H1 (cell line): Measurements from ENCODE around the gene AFF4. TPM values are rescaled to one million over a fixed set of nuclear protein-coding genes. Genes with fewer than 3 reads are reported as not detected.

Experiments
- CTCF ChIA-PET: fragments of 300-600 bp; sonication (Branson Sonifier 250); formaldehyde crosslinking; loops from one replicate; lab custom pipeline; 2021; ENCODE audit not compliant: partially characterized antibody; lab: Charles Lee
- POLR2A ChIA-PET: fragments of 300-600 bp; sonication (Branson Sonifier 250); formaldehyde crosslinking; loops from one replicate; lab custom pipeline; 2021; ENCODE audit warnings: inconsistent platforms; ENCODE audit not compliant: partially characterized antibody; lab: Charles Lee
- DNase-seq, 2 experiments: peaks; one replicate each; pipeline versions ENCODE4 v3.0.0 to v3.0.0-alpha.2; 2010 to 2022; ENCODE audit warnings: low spot score in 2 of 2, low read depth in 1 of 2, mixed read lengths in 1 of 2
- FAIRE-seq: peaks from 2 replicates; lab custom pipeline; 2011; peaks lifted over from hg19 to GRCh38; lab: Jason Lieb, UNC
- H2AFZ ChIP-seq: 2 replicates; pipeline ENCODE4 v1.8.1; 2012; ENCODE audit warnings: low read length, inconsistent platforms
- H2AK5ac ChIP-seq: 2 replicates; pipeline ENCODE4 v1.6.1; 2013; ENCODE audit warnings: low read depth, low read length
- H2BK120ac ChIP-seq: replicated peaks from 2 replicates; pipeline ENCODE3; 2013; ENCODE audit warnings: low read depth, low read length, inconsistent platforms
- H2BK12ac ChIP-seq: 2 replicates; pipeline ENCODE4 v1.6.1; 2013; ENCODE audit warnings: low read depth, low read length
- H2BK15ac ChIP-seq: 2 replicates; pipeline ENCODE4 v1.6.1; 2013; ENCODE audit warnings: low read length
- H2BK20ac ChIP-seq: 2 replicates; pipeline ENCODE4 v1.6.1; 2013; ENCODE audit warnings: low read length
- H2BK5ac ChIP-seq: 2 replicates; pipeline ENCODE4 v1.6.1; 2013; ENCODE audit warnings: low read depth, low read length
- H3K14ac ChIP-seq: 2 replicates; pipeline ENCODE4 v1.6.1; 2013; ENCODE audit warnings: inconsistent platforms; ENCODE audit not compliant: insufficient read length
- H3K18ac ChIP-seq: 2 replicates; pipeline ENCODE4 v1.6.1; 2013; ENCODE audit warnings: low read length; ENCODE audit errors: extremely low read depth
- H3K23ac ChIP-seq: 2 replicates; pipeline ENCODE4 v1.6.1; 2013; ENCODE audit warnings: inconsistent platforms; ENCODE audit not compliant: insufficient read length
- H3K23me2 ChIP-seq: 2 replicates; pipeline ENCODE4 v1.6.1; 2013; ENCODE audit warnings: low read depth, low read length
- H3K27ac ChIP-seq: 2 replicates; pipeline ENCODE4 v1.6.1; 2011; ENCODE audit warnings: low read depth, low read length, inconsistent platforms
- H3K27me3 ChIP-seq, 4 experiments: replicated peaks in 1 of 4; 1 replicate in 1 of 4; 2 replicates in 3 of 4; pipeline versions ENCODE4 v1.6.1 to v1.8.1; 2011 to 2013; ENCODE audit warnings: low read length in 3 of 4, mild to moderate bottlenecking in 3 of 4, inconsistent platforms in 2 of 4, mixed read lengths in 2 of 4, moderate library complexity in 1 of 4; ENCODE audit not compliant: control insufficient read depth in 3 of 4, insufficient read depth in 3 of 4; ENCODE audit errors: extremely low read depth in 1 of 4
- H3K36me3 ChIP-seq, 4 experiments: 2 replicates each; pipeline versions ENCODE4 v1.6.1 to v1.8.1; 2011 to 2013; ENCODE audit warnings: mild to moderate bottlenecking in 4 of 4, low read length in 3 of 4, moderate library complexity in 2 of 4, control low read depth in 1 of 4, inconsistent platforms in 1 of 4; ENCODE audit not compliant: insufficient read depth in 4 of 4, control insufficient read depth in 2 of 4
- H3K4ac ChIP-seq: replicated peaks from 2 replicates; pipeline ENCODE3; 2013; ENCODE audit warnings: low read length, low read depth, mixed read lengths, inconsistent platforms; ENCODE audit not compliant: insufficient read length
- H3K4me1 ChIP-seq, 4 experiments: replicated peaks in 1 of 4; 1 replicate in 1 of 4; 2 replicates in 3 of 4; pipeline versions ENCODE4 v1.6.1 to v1.8.1; 2011 to 2013; ENCODE audit warnings: low read length in 3 of 4, inconsistent platforms in 2 of 4, mixed read lengths in 1 of 4; ENCODE audit not compliant: insufficient read depth in 4 of 4, control insufficient read depth in 3 of 4
- H3K4me2 ChIP-seq, 2 experiments: 2 replicates each; pipeline versions ENCODE4 v1.6.1 to v1.8.1; 2011 to 2013; ENCODE audit warnings: low read depth in 2 of 2, low read length in 2 of 2, control low read depth in 1 of 2, inconsistent platforms in 1 of 2, mild to moderate bottlenecking in 1 of 2; ENCODE audit not compliant: insufficient read depth in 1 of 2
- H3K4me3 ChIP-seq, 4 experiments: fragments of 200-600, 300-600 bp in 1 of 4; sonication (generic), shearing (Covaris generic), sonication (Bioruptor Twin) in 1 of 4; 2 replicates each; pipeline versions ENCODE4 v1.5.1 to v1.8.1; 2011 to 2016; ENCODE audit warnings: low read length in 4 of 4, low read depth in 3 of 4, control low read depth in 2 of 4, inconsistent platforms in 2 of 4, mild to moderate bottlenecking in 2 of 4, mixed read lengths in 1 of 4, moderate library complexity in 1 of 4; ENCODE audit not compliant: insufficient read depth in 2 of 4; ENCODE audit errors: extremely low read depth in 1 of 4
- H3K56ac ChIP-seq: replicated peaks from 2 replicates; pipeline ENCODE3; 2013; ENCODE audit warnings: low read depth, mild to moderate bottlenecking, mixed read lengths, low read length, inconsistent platforms; ENCODE audit not compliant: insufficient read length
- H3K79me1 ChIP-seq: 2 replicates; pipeline ENCODE4 v1.6.1; 2013; ENCODE audit warnings: low read depth, low read length, control low read depth
- H3K79me2 ChIP-seq, 2 experiments: 2 replicates each; pipeline versions ENCODE4 v1.6.1 to v1.8.1; 2012 to 2013; ENCODE audit warnings: low read length in 2 of 2, mild to moderate bottlenecking in 2 of 2, inconsistent platforms in 1 of 2; ENCODE audit not compliant: insufficient read depth in 2 of 2, control insufficient read depth in 1 of 2
- H3K9ac ChIP-seq, 4 experiments: replicated peaks in 1 of 4; 1 replicate in 1 of 4; 2 replicates in 3 of 4; pipeline versions ENCODE4 v1.6.1 to v1.8.1; 2011 to 2013; ENCODE audit warnings: low read depth in 3 of 4, low read length in 3 of 4, control low read depth in 2 of 4, mild to moderate bottlenecking in 2 of 4, moderate library complexity in 2 of 4, inconsistent platforms in 1 of 4; ENCODE audit errors: extremely low read depth in 1 of 4
- H3K9me3 ChIP-seq, 2 experiments: 2 replicates each; pipeline versions ENCODE4 v1.6.1 to v1.8.1; 2012 to 2013; ENCODE audit warnings: mild to moderate bottlenecking in 2 of 2, moderate library complexity in 2 of 2, control low read depth in 1 of 2, inconsistent platforms in 1 of 2, low read depth in 1 of 2, low read length in 1 of 2, mixed read lengths in 1 of 2; ENCODE audit not compliant: insufficient read depth in 2 of 2
- H4K20me1 ChIP-seq, 2 experiments: replicated peaks in 1 of 2; 2 replicates each; pipeline versions ENCODE3 to v1.8.1; 2011 to 2013; ENCODE audit warnings: inconsistent platforms in 2 of 2, low read length in 2 of 2, mild to moderate bottlenecking in 1 of 2; ENCODE audit not compliant: insufficient read depth in 2 of 2, control insufficient read depth in 1 of 2
- H4K5ac ChIP-seq: 2 replicates; pipeline ENCODE4 v1.6.1; 2013; ENCODE audit warnings: low read length, low read depth, mixed read lengths, inconsistent platforms; ENCODE audit not compliant: insufficient read length
- H4K8ac ChIP-seq: 2 replicates; pipeline ENCODE4 v1.8.0; 2013; ENCODE audit warnings: mild to moderate bottlenecking, moderate library complexity, low read length, inconsistent platforms; ENCODE audit not compliant: insufficient read depth; ENCODE audit errors: extremely low read depth
- H4K91ac ChIP-seq: replicated peaks from 2 replicates; pipeline ENCODE3; 2013; ENCODE audit warnings: low read length, mixed read lengths, inconsistent platforms; ENCODE audit not compliant: insufficient read length
- ASH2L ChIP-seq: fragments of 200-600, 300-600 bp; sonication (generic); IDR thresholded peaks from one replicate; pipeline ENCODE4 v1.7.1; 2017; ENCODE audit warnings: low read length
- CBX8 ChIP-seq: fragments of 300-800, 300-1000 bp; sonication (generic); IDR thresholded peaks from 2 replicates; pipeline ENCODE4 v1.7.1; 2016; ENCODE audit warnings: low read depth, low read length, borderline replicate concordance
- CHD2 ChIP-seq: IDR thresholded peaks from 2 replicates; pipeline ENCODE4 v1.6.1; 2012; ENCODE audit warnings: low read length, improper control_type of control experiment
- EGR1 ChIP-seq: IDR thresholded peaks from 2 replicates; pipeline ENCODE4 v1.6.1; 2011; ENCODE audit warnings: low read depth, low read length, borderline replicate concordance
- GTF2F1 ChIP-seq: IDR thresholded peaks from 2 replicates; pipeline ENCODE4 v1.6.1; 2012; ENCODE audit warnings: low read depth, low read length, improper control_type of control experiment, borderline replicate concordance
- WGBS, 2 experiments: shearing (Covaris generic) in 1 of 2; methylation state at CpG; one replicate each; pipeline versions ENCODE4 v1.1.6 to v1.1.7; 2013 to 2015; ENCODE audit warnings: low lambda C conversion rate in 2 of 2, mixed read lengths in 2 of 2, inconsistent platforms in 1 of 2, low coverage in 1 of 2, missing lambda C conversion rate in 1 of 2; ENCODE audit not compliant: insufficient replicate concordance in 2 of 2, insufficient coverage in 1 of 2, insufficient read length in 1 of 2; ENCODE audit errors: extremely low coverage in 1 of 2, missing lambda C conversion rate in 1 of 2; 5-methylcytosine and 5-hydroxymethylcytosine counted together
- polyA plus RNA-seq, 7 experiments: library from polyadenylated mRNA; depleted of rRNA in 3 of 7; stranded (reverse) in 5 of 7; unstranded in 2 of 7; fragments of >200 nt in 5 of 7; fragments of 200-250 nt in 2 of 7; gene quantifications; 1 replicate in 5 of 7; 2 replicates in 1 of 7; 4 replicates in 1 of 7; pipeline versions ENCODE4 v1.2.1 to v1.2.3, GENCODE V29; 2011 to 2013; ENCODE audit warnings: missing spikeins in 2 of 7, mixed read lengths in 2 of 7
- total RNA-seq: library from RNA; stranded (reverse); fragmentation: NEBNext Ultra II Directional; extraction: Animal tissue kit (Norgen Biotek cat#: 25700); gene quantifications from 2 replicates; pipeline ENCODE4 v1.2.1, GENCODE V29; 2021
- TF ChIP-seq, protein P1 (sequence below): IDR thresholded peaks from 2 replicates; pipeline ENCODE4 v1.6.1; 2012; ENCODE audit warnings: inconsistent platforms

AFF4 gene
- total and polyA plus RNA-seq, 2 of the 8 experiments (the other 6 are each of a cell fraction or from before 2014, with no cell fraction given), result 12.0 to 61.4 TPM

DNA sequence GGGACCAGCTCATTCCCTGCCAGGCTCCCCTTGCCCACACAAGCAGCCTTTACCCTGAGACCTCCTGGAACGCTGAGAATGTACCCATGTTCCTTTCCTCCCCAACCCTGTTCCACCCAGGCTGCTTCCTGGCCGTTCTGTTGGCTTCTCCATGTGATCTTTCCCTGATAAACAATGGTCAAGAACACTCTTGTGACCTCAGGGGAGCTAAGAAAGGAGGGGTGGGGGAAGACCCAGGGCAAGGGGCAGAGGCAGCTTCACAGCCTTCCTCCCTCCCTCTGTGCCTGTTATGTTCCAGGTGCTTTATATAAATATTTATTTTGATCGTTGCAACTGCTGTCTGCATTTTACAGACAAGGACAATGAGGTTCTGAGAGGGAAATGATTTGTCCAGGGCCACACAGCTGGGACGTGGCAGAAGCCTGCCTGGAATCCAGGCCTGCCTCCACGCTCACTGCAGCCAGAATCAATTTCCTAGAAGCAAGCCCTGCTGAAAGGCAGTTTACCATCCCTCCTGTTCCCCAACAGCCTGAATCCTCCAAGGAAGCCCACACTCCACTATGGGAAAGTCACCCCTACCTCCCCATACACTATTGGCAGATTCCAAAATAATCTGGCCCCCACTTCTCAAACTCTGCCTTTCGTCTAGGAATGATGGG, 136.9 kb downstream of the AFF4 start:
- no peak overlapping the region for H4K5ac ChIP-seq
- ChIA-PET CTCF (interaction anchor here (0.9 to 25.6 kb wide), 8 partner anchors 9 to 225 kb away, joined by 3 to 465 read pairs (median 6); partner anchors contain the start of genes CCNI2, GDF9, HSPA4 and LEAP2), POLR2A (interaction anchor here (0.8 to 5.7 kb wide), 8 partner anchors 12 to 225 kb away, joined by 3 to 32 read pairs (median 4); partner anchors contain the start of genes GDF9, HSPA4, SOWAHA and UQCRQ)
- no peak for FAIRE-seq
- H3K9me3 ChIP-seq, result no peaks in the 10 kb centered on the region
- H3K4me3 ChIP-seq, result peak overlapping the region in 2 of 4 experiments; percentile 43 to 60; a peak in 3 of 8 replicates
- H3K79me2 ChIP-seq, result no peaks in the 10 kb centered on the region
- no peak overlapping the region for H2BK120ac ChIP-seq
- H2BK15ac ChIP-seq, result no peak overlapping the region
- H3K36me3 ChIP-seq, result no peaks in the 10 kb centered on the region
- DNase-seq, result no peak
- peak overlapping the region; percentile 45; the same call in 1 of the 2 replicates for H4K8ac ChIP-seq
- no peak overlapping the region for H2BK20ac ChIP-seq
- H3K23me2 ChIP-seq, result peaks cover 14% of the 10 kb centered on the region; the same call in 1 of the 2 replicates
- H3K18ac ChIP-seq, result no peak overlapping the region
- no peaks in the 10 kb centered on the region for H4K20me1 ChIP-seq
- no peak overlapping the region for H3K9ac ChIP-seq
- no peak overlapping the region for H4K91ac ChIP-seq
- WGBS, 2 experiments, result 65% methylated on average over 5 of the region's 6 CpGs; no CpG with 5 or more reads in 1 of the 2 experiments
- no peaks in the 10 kb centered on the region for H3K79me1 ChIP-seq
- H3K4me1 ChIP-seq, result peaks cover 0 to 23% (median 21%) of the 10 kb centered on the region in 4 experiments; a peak in 6 of 7 replicates
- H3K56ac ChIP-seq, result no peak overlapping the region
- H3K27ac ChIP-seq, result no peak overlapping the region
- peak overlapping the region; percentile 74 for H3K4me2 ChIP-seq
- H2AFZ ChIP-seq, result peak overlapping the region; percentile 71; the same call in 1 of the 2 replicates
- H2BK5ac ChIP-seq, result no peak overlapping the region
- 0 out of 2 replicates have a peak overlapping the region, but pooled peaks have one; percentile 4 for H2BK12ac ChIP-seq
- H3K4ac ChIP-seq, result no peak overlapping the region
- no peak overlapping the region for H3K23ac ChIP-seq
- H3K14ac ChIP-seq, result no peak overlapping the region
- peaks cover 32 to 81% (median 70%) of the 10 kb centered on the region in 4 experiments for H3K27me3 ChIP-seq
- no peak overlapping the region for H2AK5ac ChIP-seq
- TF ChIP-seq EGR1 (no peak), GTF2F1 (no peak), CHD2 (no peak), CBX8 (no peak), ASH2L (no peak)
- TF ChIP-seq, protein P1, sequence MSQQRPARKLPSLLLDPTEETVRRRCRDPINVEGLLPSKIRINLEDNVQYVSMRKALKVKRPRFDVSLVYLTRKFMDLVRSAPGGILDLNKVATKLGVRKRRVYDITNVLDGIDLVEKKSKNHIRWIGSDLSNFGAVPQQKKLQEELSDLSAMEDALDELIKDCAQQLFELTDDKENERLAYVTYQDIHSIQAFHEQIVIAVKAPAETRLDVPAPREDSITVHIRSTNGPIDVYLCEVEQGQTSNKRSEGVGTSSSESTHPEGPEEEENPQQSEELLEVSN, result no peak
